Measurements from ENCODE around the gene NHLRC4.

DNA sequence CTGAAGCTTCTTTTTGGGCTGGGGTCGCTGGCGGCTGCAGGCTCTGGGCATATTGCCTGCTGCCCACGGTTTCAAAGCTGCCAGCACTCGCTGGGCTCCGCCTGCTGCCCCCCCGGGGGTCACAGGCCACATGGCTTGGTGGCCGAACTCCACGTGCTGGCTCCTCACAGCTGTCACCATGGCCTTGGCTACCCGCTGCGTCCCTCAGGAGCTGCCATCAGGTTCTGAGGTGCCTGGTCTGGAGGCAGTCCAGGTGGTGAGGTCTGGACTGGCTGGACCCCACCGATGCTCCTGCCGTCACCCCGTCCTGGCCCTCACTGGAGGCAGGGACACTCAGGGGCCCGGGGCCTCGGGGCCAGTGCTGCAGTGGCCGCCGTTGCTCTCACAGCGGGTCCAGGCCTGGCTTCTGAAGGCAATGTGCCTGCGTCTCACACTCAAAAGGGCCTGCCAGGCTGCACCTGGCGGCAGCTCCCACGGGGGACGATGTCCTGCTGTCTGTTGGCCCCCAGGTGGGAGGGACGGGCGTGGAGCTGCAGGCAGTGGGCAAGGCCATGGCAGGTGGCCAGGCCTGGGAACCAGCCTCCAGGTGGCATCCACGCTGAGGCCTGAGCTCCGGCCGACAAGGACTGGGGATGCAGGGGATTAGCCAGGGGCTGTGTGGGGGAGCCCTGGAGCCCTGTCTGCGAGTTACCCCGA, 26.0 kb upstream of the NHLRC4 start:
- TF ChIP-seq OSR1 (CRISPR knock-in tag; IDR thresholded peaks at IDR 0.05) = no peak
- TF ChIP-seq, protein P1, sequence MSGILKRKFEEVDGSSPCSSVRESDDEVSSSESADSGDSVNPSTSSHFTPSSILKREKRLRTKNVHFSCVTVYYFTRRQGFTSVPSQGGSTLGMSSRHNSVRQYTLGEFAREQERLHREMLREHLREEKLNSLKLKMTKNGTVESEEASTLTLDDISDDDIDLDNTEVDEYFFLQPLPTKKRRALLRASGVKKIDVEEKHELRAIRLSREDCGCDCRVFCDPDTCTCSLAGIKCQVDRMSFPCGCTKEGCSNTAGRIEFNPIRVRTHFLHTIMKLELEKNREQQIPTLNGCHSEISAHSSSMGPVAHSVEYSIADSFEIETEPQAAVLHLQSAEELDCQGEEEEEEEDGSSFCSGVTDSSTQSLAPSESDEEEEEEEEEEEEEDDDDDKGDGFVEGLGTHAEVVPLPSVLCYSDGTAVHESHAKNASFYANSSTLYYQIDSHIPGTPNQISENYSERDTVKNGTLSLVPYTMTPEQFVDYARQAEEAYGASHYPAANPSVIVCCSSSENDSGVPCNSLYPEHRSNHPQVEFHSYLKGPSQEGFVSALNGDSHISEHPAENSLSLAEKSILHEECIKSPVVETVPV (CRISPR knock-in tag; IDR thresholded peaks at IDR 0.05) = no peak
- TF ChIP-seq, protein P2, sequence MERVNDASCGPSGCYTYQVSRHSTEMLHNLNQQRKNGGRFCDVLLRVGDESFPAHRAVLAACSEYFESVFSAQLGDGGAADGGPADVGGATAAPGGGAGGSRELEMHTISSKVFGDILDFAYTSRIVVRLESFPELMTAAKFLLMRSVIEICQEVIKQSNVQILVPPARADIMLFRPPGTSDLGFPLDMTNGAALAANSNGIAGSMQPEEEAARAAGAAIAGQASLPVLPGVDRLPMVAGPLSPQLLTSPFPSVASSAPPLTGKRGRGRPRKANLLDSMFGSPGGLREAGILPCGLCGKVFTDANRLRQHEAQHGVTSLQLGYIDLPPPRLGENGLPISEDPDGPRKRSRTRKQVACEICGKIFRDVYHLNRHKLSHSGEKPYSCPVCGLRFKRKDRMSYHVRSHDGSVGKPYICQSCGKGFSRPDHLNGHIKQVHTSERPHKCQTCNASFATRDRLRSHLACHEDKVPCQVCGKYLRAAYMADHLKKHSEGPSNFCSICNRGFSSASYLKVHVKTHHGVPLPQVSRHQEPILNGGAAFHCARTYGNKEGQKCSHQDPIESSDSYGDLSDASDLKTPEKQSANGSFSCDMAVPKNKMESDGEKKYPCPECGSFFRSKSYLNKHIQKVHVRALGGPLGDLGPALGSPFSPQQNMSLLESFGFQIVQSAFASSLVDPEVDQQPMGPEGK (CRISPR knock-in tag; IDR thresholded peaks at IDR 0.05; ENCODE audit: borderline replicate concordance) = no peak
- TF ChIP-seq, protein P3, sequence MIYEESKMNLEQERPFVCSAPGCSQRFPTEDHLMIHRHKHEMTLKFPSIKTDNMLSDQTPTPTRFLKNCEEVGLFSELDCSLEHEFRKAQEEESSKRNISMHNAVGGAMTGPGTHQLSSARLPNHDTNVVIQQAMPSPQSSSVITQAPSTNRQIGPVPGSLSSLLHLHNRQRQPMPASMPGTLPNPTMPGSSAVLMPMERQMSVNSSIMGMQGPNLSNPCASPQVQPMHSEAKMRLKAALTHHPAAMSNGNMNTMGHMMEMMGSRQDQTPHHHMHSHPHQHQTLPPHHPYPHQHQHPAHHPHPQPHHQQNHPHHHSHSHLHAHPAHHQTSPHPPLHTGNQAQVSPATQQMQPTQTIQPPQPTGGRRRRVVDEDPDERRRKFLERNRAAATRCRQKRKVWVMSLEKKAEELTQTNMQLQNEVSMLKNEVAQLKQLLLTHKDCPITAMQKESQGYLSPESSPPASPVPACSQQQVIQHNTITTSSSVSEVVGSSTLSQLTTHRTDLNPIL (CRISPR knock-in tag; IDR thresholded peaks at IDR 0.05; ENCODE audit: low read depth) = no peak
- TF ChIP-seq ZFP30 (CRISPR knock-in tag; IDR thresholded peaks at IDR 0.05) = no peak
- TF ChIP-seq PPARA (CRISPR knock-in tag; IDR thresholded peaks at IDR 0.05; ENCODE audit: borderline replicate concordance) = no peak

Measured in SK-N-SH treated with all-trans-retinoic acid at 6 μM for 48 hours (cell line).